Prostate gland (tissue), 2 donors: Measurements from ENCODE around the gene ANKRA2. TPM values are rescaled to one million over a fixed set of nuclear protein-coding genes. Genes with fewer than 3 reads are reported as not detected.

Experiments used
- DNase-seq: peaks from one replicate; pipeline ENCODE4 v3.0.0-alpha.2; 2019; ENCODE audit warnings: low spot score
- H3K27ac ChIP-seq, 2 donors: fragments of 200-600 bp; sonication (generic); 2 replicates each; pipeline ENCODE4 v1.5.1; 2017 to 2019
- H3K27me3 ChIP-seq: fragments of 200-600 bp; sonication (generic); replicated peaks from 2 replicates; pipeline ENCODE4 v1.5.1; 2019; ENCODE audit not compliant: insufficient read depth
- H3K36me3 ChIP-seq, 2 donors: fragments of 200-600 bp; sonication (generic); 1 replicate in 1 of 2; 2 replicates in 1 of 2; pipeline versions ENCODE4 v1.5.1 to v1.8.1; 2017 to 2019
- H3K4me1 ChIP-seq: fragments of 200-600 bp; sonication (generic); replicated peaks from 2 replicates; pipeline ENCODE4 v1.5.1; 2019
- H3K4me3 ChIP-seq, 2 donors: fragments of 200-600 bp; sonication (generic); 2 replicates each; pipeline ENCODE4 v1.5.1; 2017 to 2019
- H3K9me3 ChIP-seq: fragments of 200-600 bp; sonication (generic); 2 replicates; pipeline ENCODE4 v1.5.1; 2017
- CTCF ChIP-seq, 4 experiments: fragments of 200-600 bp in 2 of 4; fragments of 450-650 bp in 2 of 4; sonication (generic) in 2 of 4; IDR thresholded peaks; 1 replicate in 3 of 4; 2 replicates in 1 of 4; pipeline ENCODE4 v1.5.1; 2016 to 2019; ENCODE audit warnings: antibody characterized with exemption in 4 of 4, mild to moderate bottlenecking in 2 of 4, moderate library complexity in 2 of 4
- POLR2A ChIP-seq: fragments of 450-650 bp; IDR thresholded peaks from one replicate; pipeline ENCODE4 v1.6.1; 2016; ENCODE audit warnings: antibody characterized with exemption, mild to moderate bottlenecking
- POLR2AphosphoS5 ChIP-seq: sonication (generic); formaldehyde crosslinking; IDR thresholded peaks from one replicate; pipeline ENCODE4 v1.6.1; 2017; ENCODE audit warnings: antibody characterized with exemption
- WGBS: methylation state at CpG from one replicate; pipeline ENCODE4 v1.1.5; 2018; 5-methylcytosine and 5-hydroxymethylcytosine counted together
- intact Hi-C: fragments of 100-400 bp; cut with DNase I; formaldehyde crosslinking; loops from one replicate; pipeline ENCODE4 v1.14.2; 2022
- total RNA-seq, 2 donors: library from RNA; depleted of rRNA; stranded (reverse); fragments of >200 nt; gene quantifications; one replicate each; pipeline ENCODE4 v1.1.0, GENCODE V29; 2016

The ANKRA2 gene
- total RNA-seq, 2 donors from 2014 or later, result 36.5 to 43.1 TPM

- Histone ChIP-seq H3K9me3 (no peaks in the 10 kb centered on the region), H3K27ac (no peak overlapping the region), H3K4me3 (no peak overlapping the region), H3K27me3 (no peaks in the 10 kb centered on the region), H3K36me3 (no peaks in the 10 kb centered on the region), H3K4me1 (no peaks in the 10 kb centered on the region)
- intact Hi-C loops, result no loop called here
- no peak for TF ChIP-seq POLR2A
- TF ChIP-seq POLR2AphosphoS5, result no peak
- 68% methylated on average over 1 of the region's 1 CpG for WGBS
- no peak for DNase-seq
These were observed 27.1 kb upstream of the ANKRA2 start for GRCh38 chr5:73592551-73592950.

- H3K36me3 ChIP-seq, result no peaks in the 10 kb centered on the region
- no peaks in the 10 kb centered on the region for H3K27me3 ChIP-seq
- intact Hi-C loops, result loop anchor here (1.0 kb wide), 1 partner anchor 200 kb away; no protein-coding TSS in a partner anchor
- no peaks in the 10 kb centered on the region for H3K4me1 ChIP-seq
- H3K9me3 ChIP-seq, result no peaks in the 10 kb centered on the region
- H3K4me3 ChIP-seq, result no peak overlapping the region
- H3K27ac ChIP-seq, result no peak overlapping the region
- DNase-seq, result no peak
- TF ChIP-seq POLR2AphosphoS5, result no peak
- TF ChIP-seq POLR2A, result no peak
- no peak for TF ChIP-seq CTCF (IDR thresholded peaks at IDR 0.05)
- WGBS, result 49% methylated on average over 4 of the region's 4 CpGs
These were observed 26.5 kb upstream of the ANKRA2 start for GRCh38 chr5:73591698-73592501.

- Histone ChIP-seq H3K4me1 (no peaks in the 10 kb centered on the region), H3K9me3 (no peaks in the 10 kb centered on the region), H3K27me3 (no peaks in the 10 kb centered on the region), H3K36me3 (no peaks in the 10 kb centered on the region), H3K4me3 (no peak overlapping the region), H3K27ac (no peak overlapping the region)
- intact Hi-C loops, result loop anchor here (1.0 kb wide), 1 partner anchor 201 kb away; no protein-coding TSS in a partner anchor
- WGBS, result 49% methylated on average over 4 of the region's 4 CpGs
- TF ChIP-seq POLR2AphosphoS5, result peak; percentile 22
- peak; percentile 74 to 97 (median 92) for TF ChIP-seq CTCF (IDR thresholded peaks at IDR 0.05)
- TF ChIP-seq POLR2A, result no peak
- DNase-seq, result peak; percentile 82
These were observed 25.8 kb upstream of the ANKRA2 start for GRCh38 chr5:73591102-73591695.

GRCh38 chr5:73587923-73588322, 22.5 kb upstream of the ANKRA2 start:
- no peaks in the 10 kb centered on the region for H3K9me3 ChIP-seq
- H3K4me1 ChIP-seq, result no peaks in the 10 kb centered on the region
- intact Hi-C loops, result no loop called here
- whole genome bisulfite sequencing, result 38% methylated on average over 1 of the region's 1 CpG
- no peaks in the 10 kb centered on the region for H3K27me3 ChIP-seq
- TF ChIP-seq CTCF (IDR thresholded peaks at IDR 0.05) (no peak), POLR2A (no peak), POLR2AphosphoS5 (no peak)
- no peak overlapping the region for H3K27ac ChIP-seq
- H3K36me3 ChIP-seq, result no peaks in the 10 kb centered on the region
- no peak for DNase-seq
- no peak overlapping the region for H3K4me3 ChIP-seq

- Histone ChIP-seq H3K9me3 (no peaks in the 10 kb centered on the region), H3K4me1 (no peaks in the 10 kb centered on the region), H3K4me3 (no peak overlapping the region), H3K36me3 (no peaks in the 10 kb centered on the region), H3K27me3 (no peaks in the 10 kb centered on the region), H3K27ac (no peak overlapping the region)
- TF ChIP-seq POLR2A (no peak), POLR2AphosphoS5 (no peak), CTCF (IDR thresholded peaks at IDR 0.05) (no peak)
- 81% methylated on average over 3 of the region's 3 CpGs for WGBS
- intact Hi-C loops, result no loop called here
- DNase-seq, result no peak
These were observed 17.1 kb upstream of the ANKRA2 start for GRCh38 chr5:73582285-73583145.
